ENCODE data around the gene ZBTB43. TPM values are rescaled to one million over a fixed set of nuclear protein-coding genes. Genes with fewer than 3 reads are reported as not detected.

The ZBTB43 gene
- total and polyA plus RNA-seq, 10 of the 15 experiments (the other 5 are each of a cell fraction or from before 2014, with no cell fraction given), result 2.4 to 19.3 (median 8.7) TPM

DNA sequence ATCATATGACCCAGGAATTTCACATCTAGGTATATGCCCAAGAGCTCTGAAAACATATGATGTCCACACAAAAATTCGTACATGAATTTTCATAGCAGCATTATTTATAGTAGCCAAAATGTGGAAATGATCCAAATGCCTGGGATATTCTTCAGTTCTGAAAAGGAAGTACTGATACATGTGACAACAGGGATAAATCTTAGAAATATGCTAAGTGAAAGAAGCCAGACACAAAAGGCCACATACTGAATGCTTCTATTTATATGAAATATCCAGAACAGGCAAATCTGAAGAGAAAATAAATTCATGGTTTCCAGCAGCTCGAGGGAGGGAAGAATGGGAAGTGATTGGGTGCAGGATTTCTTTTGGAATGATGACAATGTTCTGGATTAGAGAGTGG, 16.8 kb upstream of the ZBTB43 start:
- BruUV-seq (replicated peaks), result no TSS peak
- intact Hi-C loops (cut with micrococcal nuclease; ENCODE audit: unreplicated experiment) (no loop called here), in situ Hi-C loops (cut with MboI) (no loop called here)
- Histone ChIP-seq H2AFZ (ENCODE audit: control insufficient read depth, low read depth, low read length) (no peak overlapping the region), H3K27me3 (replicated peaks in 1 of 2; ENCODE audit: control insufficient read depth in 2 of 2, insufficient read depth in 2 of 2, low read length in 1 of 2) (peaks cover 1 to 2% of the 10 kb centered on the region in 2 experiments; a peak in 1 of 4 replicates), H3K36me3 (ENCODE audit: control insufficient read depth in 2 of 2, insufficient read depth in 2 of 2, low read length in 1 of 2) (no peaks in the 10 kb centered on the region), H4K20me1 (ENCODE audit: control insufficient read depth, insufficient read depth) (no peaks in the 10 kb centered on the region), H3K9ac (ENCODE audit: control insufficient read depth, insufficient read depth, low read length) (no peak overlapping the region), H3K4me2 (ENCODE audit: control insufficient read depth, insufficient read depth) (no peak overlapping the region), H3K4me3 (no peak overlapping the region), H3K27ac (ENCODE audit: control insufficient read depth, insufficient read depth) (no peak overlapping the region), H3K4me1 (ENCODE audit: control insufficient read depth, insufficient read depth, low read length) (no peaks in the 10 kb centered on the region), H3K9me3 (replicated peaks; ENCODE audit: control insufficient read depth, insufficient read depth, low read length) (no peaks in the 10 kb centered on the region), H3K79me2 (ENCODE audit: control insufficient read depth, insufficient read depth, low read length) (no peaks in the 10 kb centered on the region)
- 0% methylated on average over 2 of the region's 2 CpGs for WGBS (ENCODE audit: insufficient coverage, insufficient replicate concordance, low lambda C conversion rate, missing lambda C conversion rate)
- POLR2A ChIA-PET, result no interaction called here
- no peak for TF ChIP-seq KLF5 (IDR thresholded peaks at IDR 0.05; ENCODE audit: partially characterized antibody)
- no peak for TF ChIP-seq ESRRA (IDR thresholded peaks at IDR 0.05; ENCODE audit: low read length)
- no peak for TF ChIP-seq HDAC6 (IDR thresholded peaks at IDR 0.05; ENCODE audit: unreplicated experiment)
- no peak for TF ChIP-seq SRF (IDR thresholded peaks at IDR 0.05; ENCODE audit: low read depth in 2 of 2, low read length in 2 of 2)
- no peak for TF ChIP-seq CTCF (IDR thresholded peaks at IDR 0.05 in 2 of 3, conservative IDR thresholded peaks at IDR 0.05 in 1 of 3; ENCODE audit: control insufficient read depth in 2 of 3, extremely low read depth in 1 of 3, insufficient read depth in 1 of 3, low read depth in 3 of 3, low read length in 3 of 3)
- TF ChIP-seq GABPA (IDR thresholded peaks at IDR 0.05; ENCODE audit: low read depth), result no peak
- no peak for TF ChIP-seq SUPT20H (IDR thresholded peaks at IDR 0.05; ENCODE audit: borderline replicate concordance, control insufficient read depth, low read depth, low read length)
- no peak for TF ChIP-seq HCFC1 (IDR thresholded peaks at IDR 0.05; ENCODE audit: low read length)
- TF ChIP-seq ZBTB40 (IDR thresholded peaks at IDR 0.05; ENCODE audit: borderline replicate concordance), result no peak
- TF ChIP-seq, protein P1, sequence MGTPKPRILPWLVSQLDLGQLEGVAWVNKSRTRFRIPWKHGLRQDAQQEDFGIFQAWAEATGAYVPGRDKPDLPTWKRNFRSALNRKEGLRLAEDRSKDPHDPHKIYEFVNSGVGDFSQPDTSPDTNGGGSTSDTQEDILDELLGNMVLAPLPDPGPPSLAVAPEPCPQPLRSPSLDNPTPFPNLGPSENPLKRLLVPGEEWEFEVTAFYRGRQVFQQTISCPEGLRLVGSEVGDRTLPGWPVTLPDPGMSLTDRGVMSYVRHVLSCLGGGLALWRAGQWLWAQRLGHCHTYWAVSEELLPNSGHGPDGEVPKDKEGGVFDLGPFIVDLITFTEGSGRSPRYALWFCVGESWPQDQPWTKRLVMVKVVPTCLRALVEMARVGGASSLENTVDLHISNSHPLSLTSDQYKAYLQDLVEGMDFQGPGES (IDR thresholded peaks at IDR 0.05), result no peak
- no peak for DNase-seq (ENCODE audit: low read depth, low spot score)
- no peak for ATAC-seq
- RAD21 ChIA-PET (ENCODE audit: unreplicated experiment), result no interaction called here
- FAIRE-seq, result no peak
- SMC1A ChIA-PET (ENCODE audit: uncharacterized antibody, unreplicated experiment), result interaction anchor here (1.1 kb wide), 1 partner anchor 18 kb away, joined by 4 read pairs; no protein-coding TSS in a partner anchor
- CTCF ChIA-PET, result interaction anchor here (1.4 to 4.2 kb wide), 2 partner anchors 9 to 82 kb away, joined by 4 to 23 read pairs; no protein-coding TSS in a partner anchor
